K562 (cell line): ENCODE measurements around the gene CBFA2T3. TPM values are rescaled to one million over a fixed set of nuclear protein-coding genes. Genes with fewer than 3 reads are reported as not detected.

ENCODE experiments used
- ATAC-seq: fragments of 200-7000 bp; cut with Tn5 transposase; 3 replicates; pipeline ENCODE4 v1.9.1; 2020; ENCODE audit warnings: moderate library complexity
- BruUV-seq: library from RNA; stranded (reverse); fragments of 400-500 nt; replicated peaks from 2 replicates; lab custom pipeline; 2021; lab: Mats Ljungman, UMichigan
- CTCF ChIA-PET: fragments of 300-600 bp; formaldehyde crosslinking; extraction: SDS; loops from one replicate; lab custom pipeline; 2021; ENCODE audit warnings: low intra/inter-chr PET ratio; lab: Yijun Ruan, JAX
- POLR2A ChIA-PET: fragments of 300-600, 350-650 bp; sonication (Branson Sonifier 250); formaldehyde crosslinking; extraction: SDS; loops from one replicate; lab custom pipeline; 2021; ENCODE audit warnings: antibody characterized with exemption, inconsistent platforms; lab: Yijun Ruan, JAX
- DNase-seq, 4 experiments: peaks; one replicate each; pipeline versions ENCODE4 v3.0.0 to v3.0.0-alpha.2; 2011 to 2018; ENCODE audit warnings: low spot score in 3 of 4, mixed read lengths in 3 of 4; ENCODE audit errors: extremely low read depth in 1 of 4
- FAIRE-seq: peaks from 2 replicates; lab custom pipeline; 2011; peaks lifted over from hg19 to GRCh38; lab: Jason Lieb, UNC
- H2AFZ ChIP-seq: 2 replicates; pipeline ENCODE4 v1.6.0; 2011; ENCODE audit warnings: low read depth, low read length, control low read depth, inconsistent platforms
- H3K27ac ChIP-seq: fragments of 200-600 bp; 3 replicates; pipeline ENCODE4 v1.8.0; 2011; ENCODE audit warnings: low read depth, mild to moderate bottlenecking, control low read depth, inconsistent platforms, low read length, moderate library complexity, mixed read lengths; ENCODE audit errors: extremely low read depth
- H3K27me3 ChIP-seq, 2 experiments: fragments of 300-600 bp in 1 of 2; 2 replicates in 1 of 2; 3 replicates in 1 of 2; pipeline versions ENCODE4 v1.6.0 to v1.8.0; 2011; ENCODE audit warnings: inconsistent platforms in 2 of 2, low read length in 2 of 2, mild to moderate bottlenecking in 1 of 2, mixed read lengths in 1 of 2, moderate library complexity in 1 of 2; ENCODE audit not compliant: control insufficient read depth in 2 of 2, insufficient read depth in 2 of 2
- H3K36me3 ChIP-seq: fragments of 300-600 bp; 3 replicates; pipeline ENCODE4 v1.8.0; 2011; ENCODE audit warnings: mild to moderate bottlenecking, low read length, inconsistent platforms; ENCODE audit not compliant: control insufficient read depth, insufficient read depth
- H3K4me1 ChIP-seq, 2 experiments: fragments of 200-600 bp in 1 of 2; replicated peaks in 1 of 2; 2 replicates in 1 of 2; 3 replicates in 1 of 2; pipeline versions ENCODE4 v1.5.1 to v1.8.0; 2011; ENCODE audit warnings: inconsistent platforms in 2 of 2, low read length in 2 of 2, mild to moderate bottlenecking in 1 of 2, mixed read lengths in 1 of 2, moderate library complexity in 1 of 2; ENCODE audit not compliant: control insufficient read depth in 2 of 2, insufficient read depth in 2 of 2
- H3K4me2 ChIP-seq: 2 replicates; pipeline ENCODE4 v1.6.1; 2011; ENCODE audit warnings: low read length, control low read depth, inconsistent platforms, mixed read lengths; ENCODE audit not compliant: insufficient read depth
- H3K4me3 ChIP-seq: fragments of 200-600 bp; sonication (generic), shearing (Covaris generic); 2 replicates; pipeline ENCODE4 v1.5.1; 2016; ENCODE audit warnings: control low read depth, inconsistent platforms
- H3K79me2 ChIP-seq: fragments of 200-600 bp; 3 replicates; pipeline ENCODE4 v1.8.0; 2011; ENCODE audit warnings: low read length, inconsistent platforms; ENCODE audit not compliant: control insufficient read depth, insufficient read depth
- H3K9ac ChIP-seq, 2 experiments: 2 replicates each; pipeline versions ENCODE4 v1.6.0 to v1.6.1; 2011; ENCODE audit warnings: low read depth in 2 of 2, low read length in 2 of 2, control low read depth in 1 of 2, inconsistent platforms in 1 of 2, mild to moderate bottlenecking in 1 of 2, mixed read lengths in 1 of 2; ENCODE audit not compliant: insufficient read depth in 1 of 2
- H3K9me1 ChIP-seq: one replicate; pipeline ENCODE4 v1.6.0; 2011; ENCODE audit warnings: inconsistent platforms, mild to moderate bottlenecking, low read length, moderate library complexity; ENCODE audit not compliant: control insufficient read depth, insufficient read depth
- H3K9me3 ChIP-seq: replicated peaks from 2 replicates; pipeline ENCODE4 v1.5.1; 2011; ENCODE audit warnings: low read depth, low read length, inconsistent platforms; ENCODE audit not compliant: control insufficient read depth, insufficient read depth
- H4K20me1 ChIP-seq: replicated peaks from 2 replicates; pipeline ENCODE4 v1.6.1; 2011; ENCODE audit warnings: low read length, inconsistent platforms, mixed read lengths; ENCODE audit not compliant: control insufficient read depth, insufficient read depth
- CCAR2 ChIP-seq: fragments of 200-400 bp; formaldehyde crosslinking; IDR thresholded peaks from 2 replicates; pipeline ENCODE4 v1.6.1; 2017; ENCODE audit warnings: mild to moderate bottlenecking, low read depth, low read length
- CHD4 ChIP-seq: fragments of 200-600 bp; sonication (generic); IDR thresholded peaks from 3 replicates; pipeline ENCODE4 v1.6.1; 2012; ENCODE audit warnings: low read depth, mild to moderate bottlenecking, mixed read lengths, low read length, inconsistent platforms; ENCODE audit not compliant: insufficient read depth, insufficient replicate concordance, poor library complexity, severe bottlenecking
- DMBX1 ChIP-seq: fragments of 250-450 bp; sonication (Bioruptor Pico); IDR thresholded peaks from 2 replicates; pipeline ENCODE4 v1.8.0; 2022; ENCODE audit warnings: inconsistent platforms, mild to moderate bottlenecking, moderate library complexity, borderline replicate concordance
- HMGXB4 ChIP-seq: sonication (generic); formaldehyde crosslinking; IDR thresholded peaks from 2 replicates; pipeline ENCODE4 v1.8.1; 2023; ENCODE audit warnings: mild to moderate bottlenecking, missing genetic modification reagents
- JUN ChIP-seq, 2 experiments: sonication (generic) in 1 of 2; formaldehyde crosslinking in 1 of 2; IDR thresholded peaks; 2 replicates each; pipeline versions ENCODE4 v1.6.1 to v1.8.0; 2012 to 2022; ENCODE audit warnings: borderline replicate concordance in 2 of 2, mild to moderate bottlenecking in 2 of 2, improper control_type of control experiment in 1 of 2, low read depth in 1 of 2, low read length in 1 of 2, missing genetic modification reagents in 1 of 2
- MEF2D ChIP-seq: conservative IDR thresholded peaks from 2 replicates; pipeline ENCODE4 v1.6.1; 2016; ENCODE audit warnings: low read depth, missing genetic modification characterization, missing compliant biosample characterization
- SETDB1 ChIP-seq: IDR thresholded peaks from one replicate; pipeline ENCODE4 v1.6.1; 2012; ENCODE audit warnings: low read length, control low read depth, inconsistent platforms
- SLC30A9 ChIP-seq: fragments of 250-450 bp; sonication (Bioruptor Pico); IDR thresholded peaks from 2 replicates; pipeline ENCODE4 v1.8.0; 2022; ENCODE audit warnings: mild to moderate bottlenecking, moderate library complexity
- TBL1XR1 ChIP-seq, 2 experiments: IDR thresholded peaks; 2 replicates each; pipeline ENCODE4 v1.6.1; 2012; ENCODE audit warnings: improper control_type of control experiment in 2 of 2, low read length in 2 of 2, mild to moderate bottlenecking in 1 of 2
- ZNF197 ChIP-seq: fragments of 200-800 bp; sonication (Bioruptor generic); IDR thresholded peaks from 2 replicates; pipeline ENCODE4 v1.6.1; 2016; ENCODE audit warnings: low read depth, missing genetic modification characterization, missing compliant biosample characterization
- ZNF551 ChIP-seq: fragments of 250-450 bp; sonication (Bioruptor Pico); IDR thresholded peaks from 2 replicates; pipeline ENCODE4 v1.5.0; 2021; ENCODE audit warnings: mild to moderate bottlenecking, moderate library complexity
- ZNF57 ChIP-seq: fragments of 450-650 bp; formaldehyde crosslinking; IDR thresholded peaks from 2 replicates; pipeline ENCODE4 v1.4.0; 2020; ENCODE audit warnings: mild to moderate bottlenecking, moderate library complexity
- ZNF785 ChIP-seq: fragments of 250-450 bp; sonication (Bioruptor Pico); IDR thresholded peaks from 2 replicates; pipeline ENCODE4 v1.4.0; 2020; ENCODE audit warnings: mild to moderate bottlenecking
- WGBS: fragments of 100-300 bp; shearing (Covaris generic); methylation state at CpG from one replicate; pipeline ENCODE4 v1.1.6; 2016; ENCODE audit warnings: low coverage, mixed read lengths; ENCODE audit not compliant: insufficient coverage; ENCODE audit errors: missing lambda C conversion rate; 5-methylcytosine and 5-hydroxymethylcytosine counted together
- in situ Hi-C: fragments of 300-500 bp; cut with MboI; formaldehyde crosslinking; loops from 4 replicates; pipeline ENCODE4 v1.15.0; 2018; ENCODE audit warnings: inconsistent platforms, mixed read lengths
- intact Hi-C: fragments of 100-400 bp; cut with micrococcal nuclease; formaldehyde crosslinking; loops from 2 replicates; pipeline ENCODE4 v1.14.2; 2022
- polyA plus RNA-seq, 8 experiments: library from polyadenylated mRNA; depleted of rRNA in 4 of 8; stranded (reverse) in 5 of 8; unstranded in 3 of 8; fragments of >200 nt; fragmentation: Nextera tagmentation in 2 of 8; fragmentation: Illumina TruSeq in 1 of 8; extraction: Ambion mirVana in 2 of 8; extraction: Trizol in 1 of 8; gene quantifications; 2 replicates each; pipeline versions ENCODE4 v1.2.1 to v1.2.3, GENCODE V29; 2011 to 2014; ENCODE audit warnings: inconsistent platforms in 1 of 8, missing spikeins in 1 of 8
- total RNA-seq, 7 experiments: library from RNA; depleted of rRNA in 6 of 7; stranded (reverse); fragments of >200 nt in 6 of 7; fragmentation: Illumina TruSeq in 2 of 7; extraction: Trizol in 2 of 7; gene quantifications; 2 replicates each; pipeline versions ENCODE4 v1.2.1 to v1.2.3, GENCODE V29; 2011 to 2021; ENCODE audit warnings: low replicate concordance in 1 of 7
- TF ChIP-seq, protein P1 (sequence below), 3 experiments: IDR thresholded peaks in 2 of 3; conservative IDR thresholded peaks in 1 of 3; 2 replicates each; pipeline ENCODE4 v1.5.1; 2011 to 2012; ENCODE audit warnings: low read length in 3 of 3, mild to moderate bottlenecking in 3 of 3, control low read depth in 2 of 3, improper control_type of control experiment in 1 of 3, inconsistent platforms in 1 of 3, low read depth in 1 of 3, mixed read lengths in 1 of 3, moderate library complexity in 1 of 3; ENCODE audit not compliant: insufficient read depth in 2 of 3
- TF ChIP-seq, protein P2 (sequence below): fragments of 250-450 bp; sonication (Bioruptor Pico); IDR thresholded peaks from 2 replicates; pipeline ENCODE4 v1.4.0; 2020; ENCODE audit warnings: mild to moderate bottlenecking, moderate library complexity

The CBFA2T3 gene
- total and polyA plus RNA-seq, 9 of the 15 experiments (the other 6 are each of a cell fraction or from before 2014, with no cell fraction given), result 2.3 to 145 (median 6.7) TPM

- DNase-seq, result no peak
- CTCF ChIA-PET, result no interaction called here
- Histone ChIP-seq H2AFZ (no peak overlapping the region), H3K4me3 (no peak overlapping the region), H3K79me2 (peaks cover 20% of the 10 kb centered on the region), H3K27me3 (no peaks in the 10 kb centered on the region), H3K4me2 (no peak overlapping the region), H3K36me3 (peaks cover 91% of the 10 kb centered on the region), H3K9me1 (no peaks in the 10 kb centered on the region), H3K9me3 (peaks cover 20% of the 10 kb centered on the region), H3K4me1 (peaks cover 0 to 38% of the 10 kb centered on the region in 2 experiments; a peak in 2 of 5 replicates), H3K27ac (no peak overlapping the region), H3K9ac (no peak overlapping the region), H4K20me1 (no peaks in the 10 kb centered on the region)
- POLR2A ChIA-PET, result no interaction called here
- intact Hi-C loops (no loop called here), in situ Hi-C loops (no loop called here)
- ATAC-seq, result no peak
- no peak for FAIRE-seq
- no TSS peak for BruUV-seq
- WGBS, result 95% methylated on average over 15 of the region's 21 CpGs
- TF ChIP-seq SETDB1 (no peak), ZNF785 (CRISPR knock-in tag) (no peak), ZNF57 (no peak), HMGXB4 (CRISPR knock-in tag) (no peak), ZNF551 (no peak), MEF2D (tag) (no peak), JUN (IDR thresholded peaks at IDR 0.05; ENCODE audit: borderline replicate concordance, low read depth, low read length) (no peak), JUN (CRISPR knock-in tag; IDR thresholded peaks at IDR 0.05; ENCODE audit: borderline replicate concordance) (no peak), ZNF197 (CRISPR knock-in tag) (no peak), SLC30A9 (no peak), TBL1XR1 (IDR thresholded peaks at IDR 0.05; ENCODE audit: low read length in 2 of 2) (no peak), CHD4 (no peak), DMBX1 (CRISPR knock-in tag) (no peak), CCAR2 (no peak)
- TF ChIP-seq, protein P1, sequence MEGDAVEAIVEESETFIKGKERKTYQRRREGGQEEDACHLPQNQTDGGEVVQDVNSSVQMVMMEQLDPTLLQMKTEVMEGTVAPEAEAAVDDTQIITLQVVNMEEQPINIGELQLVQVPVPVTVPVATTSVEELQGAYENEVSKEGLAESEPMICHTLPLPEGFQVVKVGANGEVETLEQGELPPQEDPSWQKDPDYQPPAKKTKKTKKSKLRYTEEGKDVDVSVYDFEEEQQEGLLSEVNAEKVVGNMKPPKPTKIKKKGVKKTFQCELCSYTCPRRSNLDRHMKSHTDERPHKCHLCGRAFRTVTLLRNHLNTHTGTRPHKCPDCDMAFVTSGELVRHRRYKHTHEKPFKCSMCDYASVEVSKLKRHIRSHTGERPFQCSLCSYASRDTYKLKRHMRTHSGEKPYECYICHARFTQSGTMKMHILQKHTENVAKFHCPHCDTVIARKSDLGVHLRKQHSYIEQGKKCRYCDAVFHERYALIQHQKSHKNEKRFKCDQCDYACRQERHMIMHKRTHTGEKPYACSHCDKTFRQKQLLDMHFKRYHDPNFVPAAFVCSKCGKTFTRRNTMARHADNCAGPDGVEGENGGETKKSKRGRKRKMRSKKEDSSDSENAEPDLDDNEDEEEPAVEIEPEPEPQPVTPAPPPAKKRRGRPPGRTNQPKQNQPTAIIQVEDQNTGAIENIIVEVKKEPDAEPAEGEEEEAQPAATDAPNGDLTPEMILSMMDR (IDR thresholded peaks at IDR 0.05 in 2 of 3, conservative IDR thresholded peaks at IDR 0.05 in 1 of 3; ENCODE audit: insufficient read depth in 2 of 3, low read depth in 1 of 3, low read length in 3 of 3), result no peak
- TF ChIP-seq, protein P2, sequence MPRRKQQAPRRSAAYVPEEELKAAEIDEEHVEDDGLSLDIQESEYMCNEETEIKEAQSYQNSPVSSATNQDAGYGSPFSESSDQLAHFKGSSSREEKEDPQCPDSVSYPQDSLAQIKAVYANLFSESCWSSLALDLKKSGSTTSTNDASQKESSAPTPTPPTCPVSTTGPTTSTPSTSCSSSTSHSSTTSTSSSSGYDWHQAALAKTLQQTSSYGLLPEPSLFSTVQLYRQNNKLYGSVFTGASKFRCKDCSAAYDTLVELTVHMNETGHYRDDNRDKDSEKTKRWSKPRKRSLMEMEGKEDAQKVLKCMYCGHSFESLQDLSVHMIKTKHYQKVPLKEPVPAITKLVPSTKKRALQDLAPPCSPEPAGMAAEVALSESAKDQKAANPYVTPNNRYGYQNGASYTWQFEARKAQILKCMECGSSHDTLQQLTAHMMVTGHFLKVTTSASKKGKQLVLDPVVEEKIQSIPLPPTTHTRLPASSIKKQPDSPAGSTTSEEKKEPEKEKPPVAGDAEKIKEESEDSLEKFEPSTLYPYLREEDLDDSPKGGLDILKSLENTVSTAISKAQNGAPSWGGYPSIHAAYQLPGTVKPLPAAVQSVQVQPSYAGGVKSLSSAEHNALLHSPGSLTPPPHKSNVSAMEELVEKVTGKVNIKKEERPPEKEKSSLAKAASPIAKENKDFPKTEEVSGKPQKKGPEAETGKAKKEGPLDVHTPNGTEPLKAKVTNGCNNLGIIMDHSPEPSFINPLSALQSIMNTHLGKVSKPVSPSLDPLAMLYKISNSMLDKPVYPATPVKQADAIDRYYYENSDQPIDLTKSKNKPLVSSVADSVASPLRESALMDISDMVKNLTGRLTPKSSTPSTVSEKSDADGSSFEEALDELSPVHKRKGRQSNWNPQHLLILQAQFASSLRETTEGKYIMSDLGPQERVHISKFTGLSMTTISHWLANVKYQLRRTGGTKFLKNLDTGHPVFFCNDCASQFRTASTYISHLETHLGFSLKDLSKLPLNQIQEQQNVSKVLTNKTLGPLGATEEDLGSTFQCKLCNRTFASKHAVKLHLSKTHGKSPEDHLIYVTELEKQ (CRISPR knock-in tag), result no peak
Observed at GRCh38 chr16:88894681-88895300, 82.2 kb downstream of the CBFA2T3 start.
